RWPE1 (cell line): ENCODE results near the gene TMEM101.
"Not testable (repeated sequence)": the region's sequence is repeated elsewhere in the genome, so short reads cannot be mapped to it uniquely, and the experiment has no call there.

Experiments used
- CTCF ChIA-PET: fragments of 350-600 bp; sonication (Branson Sonifier 250); formaldehyde crosslinking; extraction: SDS; loops from one replicate; lab custom pipeline; 2021; lab: Yijun Ruan, JAX
- POLR2A ChIA-PET: fragments of 400-600 bp; formaldehyde crosslinking; extraction: SDS; loops from one replicate; lab custom pipeline; 2020; ENCODE audit warnings: antibody characterized with exemption; ENCODE audit not compliant: low non-redundant PET; lab: Yijun Ruan, JAX
- DNase-seq: peaks from one replicate; pipeline ENCODE4 v3.0.0; 2012; ENCODE audit warnings: low spot score
- H3K27ac ChIP-seq: fragments of 450-650 bp; 2 replicates; pipeline ENCODE4 v1.5.1; 2017
- CTCF ChIP-seq: fragments of 450-650 bp; conservative IDR thresholded peaks from 2 replicates; pipeline ENCODE4 v1.5.1; 2017; ENCODE audit warnings: low read depth, mild to moderate bottlenecking

The TMEM101 gene

GRCh38 chr17:44039829-44040635 is 25.3 kb upstream of the TMEM101 start:
- no peak for TF ChIP-seq CTCF
- POLR2A ChIA-PET, result interaction anchor here (0.7 kb wide), 1 partner anchor 157 kb away, joined by 5 read pairs; no protein-coding TSS in a partner anchor
- peak overlapping the region; percentile 86 for H3K27ac ChIP-seq
- CTCF ChIA-PET, result no interaction called here
- DNase-seq, result peak; percentile 18

- POLR2A ChIA-PET, result no interaction called here
- no peak for DNase-seq
- CTCF ChIA-PET, result no interaction called here
- peak overlapping the region; percentile 86 for H3K27ac ChIP-seq
- no peak for TF ChIP-seq CTCF
Observed at GRCh38 chr17:44038604-44039011, 23.8 kb upstream of the TMEM101 start.

- no peak for DNase-seq
- ChIA-PET POLR2A (interaction anchor here (0.7 kb wide), 1 partner anchor 28 kb away, joined by 4 read pairs; no protein-coding TSS in a partner anchor), CTCF (interaction anchor here (0.6 kb wide), 1 partner anchor 34 kb away, joined by 5 read pairs; no protein-coding TSS in a partner anchor)
- no peak for TF ChIP-seq CTCF
- H3K27ac ChIP-seq, result no peak overlapping the region
Observed at GRCh38 chr17:44037471-44037870, 22.7 kb upstream of the TMEM101 start.

- DNase-seq, H3K27ac ChIP-seq, POLR2A ChIA-PET, CTCF ChIA-PET: not testable (repeated sequence)
Observed at GRCh38 chr17:44034688-44035087, 19.9 kb upstream of the TMEM101 start.

- no peak overlapping the region for H3K27ac ChIP-seq
- CTCF ChIA-PET, result no interaction called here
- DNase-seq, result no peak
- no peak for TF ChIP-seq CTCF
- POLR2A ChIA-PET, result no interaction called here
Observed at GRCh38 chr17:44033861-44034408, 19.2 kb upstream of the TMEM101 start.

GRCh38 chr17:44030482-44030881 is 15.7 kb upstream of the TMEM101 start:
- TF ChIP-seq CTCF, result no peak
- ChIA-PET POLR2A (no interaction called here), CTCF (no interaction called here)
- no peak for DNase-seq
- H3K27ac ChIP-seq, result no peak overlapping the region

- ChIA-PET CTCF (interaction anchor here (0.9 kb wide), 1 partner anchor 102 kb away, joined by 4 read pairs; no protein-coding TSS in a partner anchor), POLR2A (no interaction called here)
- DNase-seq, result no peak
Observed at GRCh38 chr17:44029736-44030135, 15.0 kb upstream of the TMEM101 start.

More at GRCh38 chr17:44029736-44030135, 15.0 kb upstream of the TMEM101 start:
- peak overlapping the region; percentile 21 for H3K27ac ChIP-seq
- no peak for TF ChIP-seq CTCF
